Measurements from ENCODE around the gene TMEM126A.
"Not testable (repeated sequence)": the region's sequence is repeated elsewhere in the genome, so short reads cannot be mapped to it uniquely, and the experiment has no call there.

DNA sequence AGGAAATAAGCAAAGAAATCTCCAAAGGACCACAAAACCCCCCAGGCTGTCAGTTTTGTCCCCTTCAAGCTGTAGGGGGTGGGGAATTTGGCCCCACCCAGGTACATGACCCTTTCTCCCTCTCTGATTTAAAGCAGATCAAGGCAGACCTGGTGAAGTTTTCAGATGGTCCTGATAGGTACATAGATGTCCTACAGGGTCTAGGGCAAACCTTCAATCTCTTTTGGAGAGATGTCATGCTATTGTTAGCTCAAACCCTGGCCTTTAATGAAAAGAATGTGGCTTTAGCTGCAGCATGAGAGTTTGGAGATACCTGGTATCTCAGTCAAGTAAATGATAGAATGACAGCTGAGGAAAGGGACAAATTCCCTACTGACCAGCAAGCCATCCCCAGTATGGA is 39.1 kb upstream of the TMEM126A start:
- TF ChIP-seq, protein P1, sequence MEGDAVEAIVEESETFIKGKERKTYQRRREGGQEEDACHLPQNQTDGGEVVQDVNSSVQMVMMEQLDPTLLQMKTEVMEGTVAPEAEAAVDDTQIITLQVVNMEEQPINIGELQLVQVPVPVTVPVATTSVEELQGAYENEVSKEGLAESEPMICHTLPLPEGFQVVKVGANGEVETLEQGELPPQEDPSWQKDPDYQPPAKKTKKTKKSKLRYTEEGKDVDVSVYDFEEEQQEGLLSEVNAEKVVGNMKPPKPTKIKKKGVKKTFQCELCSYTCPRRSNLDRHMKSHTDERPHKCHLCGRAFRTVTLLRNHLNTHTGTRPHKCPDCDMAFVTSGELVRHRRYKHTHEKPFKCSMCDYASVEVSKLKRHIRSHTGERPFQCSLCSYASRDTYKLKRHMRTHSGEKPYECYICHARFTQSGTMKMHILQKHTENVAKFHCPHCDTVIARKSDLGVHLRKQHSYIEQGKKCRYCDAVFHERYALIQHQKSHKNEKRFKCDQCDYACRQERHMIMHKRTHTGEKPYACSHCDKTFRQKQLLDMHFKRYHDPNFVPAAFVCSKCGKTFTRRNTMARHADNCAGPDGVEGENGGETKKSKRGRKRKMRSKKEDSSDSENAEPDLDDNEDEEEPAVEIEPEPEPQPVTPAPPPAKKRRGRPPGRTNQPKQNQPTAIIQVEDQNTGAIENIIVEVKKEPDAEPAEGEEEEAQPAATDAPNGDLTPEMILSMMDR (IDR thresholded peaks at IDR 0.05): not testable (repeated sequence)
- TF ChIP-seq POLR2A (IDR thresholded peaks at IDR 0.05): not testable (repeated sequence)

Data from adrenal gland (tissue), 5 donors.